Skeletal muscle satellite cell (primary cell): ENCODE data around the gene SLC44A5.
"Not testable (repeated sequence)": the region's sequence is repeated elsewhere in the genome, so short reads cannot be mapped to it uniquely, and the experiment has no call there.

Experiments used
- H3K27me3 ChIP-seq: 2 replicates; pipeline ENCODE4 v1.7.0; 2013; ENCODE audit warnings: low read length; ENCODE audit not compliant: control insufficient read depth, insufficient read depth
- H3K36me3 ChIP-seq: 2 replicates; pipeline ENCODE4 v1.7.0; 2013; ENCODE audit warnings: mild to moderate bottlenecking, control low read depth, low read length; ENCODE audit not compliant: insufficient read depth
- H3K4me1 ChIP-seq: 2 replicates; pipeline ENCODE4 v1.7.0; 2013; ENCODE audit warnings: low read length; ENCODE audit not compliant: control insufficient read depth, insufficient read depth
- H3K4me2 ChIP-seq: 2 replicates; pipeline ENCODE4 v1.7.0; 2013; ENCODE audit warnings: mild to moderate bottlenecking, low read length
- H3K4me3 ChIP-seq: 2 replicates; pipeline ENCODE4 v1.7.0; 2013; ENCODE audit warnings: low read length
- H3K9ac ChIP-seq: 2 replicates; pipeline ENCODE4 v1.7.0; 2013; ENCODE audit warnings: mild to moderate bottlenecking, low read depth, low read length, moderate library complexity
- H3K9me3 ChIP-seq: replicated peaks from 2 replicates; pipeline ENCODE4 v1.7.0; 2013; ENCODE audit warnings: mild to moderate bottlenecking, control low read depth, low read length

The SLC44A5 gene

DNA sequence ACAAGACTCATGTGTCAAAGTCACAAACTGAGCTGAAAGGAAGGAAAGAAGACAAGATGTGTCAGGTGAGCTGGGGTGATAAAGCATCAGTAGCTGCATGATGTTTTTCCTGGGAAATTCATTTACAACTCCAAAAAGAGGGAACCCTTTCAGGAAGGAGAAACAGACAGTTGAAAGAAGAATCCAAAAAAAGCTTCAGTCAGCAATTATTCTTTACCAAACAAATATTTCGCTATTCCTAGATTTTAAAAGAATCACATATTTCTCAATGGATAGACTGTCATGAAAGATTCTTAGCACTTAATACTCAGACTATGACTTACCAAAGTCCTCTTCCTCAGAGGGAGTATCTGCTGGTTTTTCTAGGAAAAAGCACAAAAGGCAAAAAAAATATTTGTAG, 214.7 kb downstream of the SLC44A5 start:
- Histone ChIP-seq H3K4me1 (no peaks in the 10 kb centered on the region), H3K4me3 (no peak overlapping the region), H3K9me3 (peaks cover 6% of the 10 kb centered on the region), H3K4me2 (no peak overlapping the region), H3K9ac (no peak overlapping the region), H3K36me3 (no peaks in the 10 kb centered on the region), H3K27me3 (no peaks in the 10 kb centered on the region)

DNA sequence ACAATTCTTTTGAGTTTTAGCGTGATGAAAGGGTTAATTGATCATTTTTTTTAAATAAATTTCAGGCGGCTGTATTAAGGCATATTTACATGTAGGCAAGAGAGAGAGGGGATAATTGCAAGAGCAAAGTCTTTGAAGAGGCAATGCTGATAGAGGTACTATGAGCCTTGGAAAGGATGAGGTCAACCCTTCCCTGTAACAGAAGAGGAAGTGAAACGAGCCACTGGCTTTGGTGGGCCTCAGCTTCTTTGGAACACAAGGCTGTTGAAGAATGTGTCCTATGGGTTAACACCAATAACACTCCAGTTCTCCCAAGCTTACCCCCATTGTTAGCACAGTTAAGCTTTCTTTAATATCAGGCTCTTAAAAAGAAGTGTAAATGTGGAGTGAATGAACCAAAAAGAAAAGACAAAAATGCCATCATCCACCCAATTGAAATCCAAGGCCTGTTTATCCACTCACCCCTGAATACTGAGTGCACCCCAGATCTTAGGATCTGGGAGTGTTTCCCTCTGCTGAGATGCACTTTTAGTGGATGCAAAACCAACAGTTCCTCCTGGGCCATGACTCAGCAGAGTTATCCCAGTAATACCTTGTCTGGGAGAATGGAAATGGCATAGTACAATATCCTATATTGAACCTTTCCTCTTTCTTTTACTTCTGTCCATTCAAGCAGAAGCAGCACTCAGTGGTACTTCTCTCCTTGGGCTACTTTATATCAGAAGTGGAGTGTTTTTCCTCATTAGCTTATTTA, 216.4 kb downstream of the SLC44A5 start:
- Histone ChIP-seq H3K4me1 (no peaks in the 10 kb centered on the region), H3K9ac (no peak overlapping the region), H3K9me3 (no peaks in the 10 kb centered on the region), H3K36me3 (no peaks in the 10 kb centered on the region), H3K4me3 (no peak overlapping the region), H3K27me3 (no peaks in the 10 kb centered on the region), H3K4me2 (no peak overlapping the region)

DNA sequence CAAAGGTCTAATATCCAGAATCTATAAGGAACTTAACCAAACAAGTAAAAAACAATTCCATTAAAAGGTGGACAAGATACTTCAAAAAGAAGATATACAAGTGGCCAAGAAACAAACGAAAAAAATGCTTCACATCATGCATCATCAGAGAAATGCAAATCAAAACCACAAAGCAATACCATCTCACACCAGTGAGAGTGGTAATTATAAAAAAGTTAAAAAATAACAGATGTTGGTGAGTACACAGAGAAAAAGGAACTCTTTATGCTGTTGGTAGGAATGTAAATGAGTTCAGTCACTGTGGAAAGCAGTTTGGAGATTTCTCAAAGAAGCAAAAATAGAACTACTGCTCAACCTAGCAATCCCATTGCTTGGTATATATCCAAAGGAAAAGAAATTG, 218.6 kb downstream of the SLC44A5 start:
- no peaks in the 10 kb centered on the region for H3K27me3 ChIP-seq
- H3K36me3 ChIP-seq: no peaks in the 10 kb centered on the region
- H3K9ac ChIP-seq: no peak overlapping the region
- no peak overlapping the region for H3K4me2 ChIP-seq
- H3K9me3 ChIP-seq: no peaks in the 10 kb centered on the region
- no peak overlapping the region for H3K4me3 ChIP-seq
- H3K4me1 ChIP-seq: no peaks in the 10 kb centered on the region

DNA sequence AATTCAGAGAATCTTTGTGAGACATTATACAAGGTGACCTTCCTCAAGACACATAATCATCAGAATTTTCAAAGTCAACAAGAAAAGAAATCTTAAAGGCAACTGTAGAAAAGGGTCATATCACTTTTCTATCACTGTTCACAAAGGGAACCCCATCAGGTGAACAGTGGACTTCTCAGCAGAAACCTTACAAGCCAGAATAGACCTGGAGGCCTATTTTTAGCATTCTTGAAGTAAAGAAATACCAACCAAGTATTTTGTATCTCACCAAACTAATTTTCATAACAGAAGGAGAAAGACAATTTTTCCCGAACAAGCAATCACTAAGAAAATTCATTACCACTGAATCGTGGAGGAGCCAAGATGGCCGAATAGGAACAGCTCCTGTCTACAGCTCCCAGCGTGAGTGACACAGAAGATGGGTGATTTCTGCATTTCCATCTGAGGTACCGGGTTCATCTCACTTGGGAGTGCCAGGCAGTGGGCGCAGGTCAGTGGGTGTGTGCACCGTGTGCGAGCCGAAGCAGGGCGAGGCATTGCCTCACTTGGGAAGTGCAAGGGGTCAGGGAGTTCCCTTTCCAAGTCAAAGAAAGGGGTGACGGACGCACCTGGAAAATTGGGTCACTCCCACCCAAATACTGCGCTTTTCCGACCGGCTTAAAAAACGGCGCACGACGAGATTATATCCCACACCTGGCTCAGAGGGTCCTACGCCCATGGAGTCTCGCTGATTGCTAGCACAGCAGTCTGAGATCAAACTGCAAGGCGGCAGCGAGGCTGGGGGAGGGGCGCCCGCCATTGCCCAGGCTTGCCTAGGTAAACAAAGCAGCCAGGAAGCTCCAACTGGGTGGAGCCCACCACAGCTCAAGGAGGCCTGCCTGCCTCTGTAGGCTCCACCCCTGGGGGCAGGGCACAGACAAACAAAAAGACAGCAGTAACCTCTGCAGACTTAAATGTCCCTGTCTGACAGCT, 235.2 kb downstream of the SLC44A5 start:
- not testable (repeated sequence) for H3K9ac ChIP-seq, H3K4me1 ChIP-seq, H3K4me3 ChIP-seq, H3K36me3 ChIP-seq, H3K4me2 ChIP-seq, H3K9me3 ChIP-seq, H3K27me3 ChIP-seq

DNA sequence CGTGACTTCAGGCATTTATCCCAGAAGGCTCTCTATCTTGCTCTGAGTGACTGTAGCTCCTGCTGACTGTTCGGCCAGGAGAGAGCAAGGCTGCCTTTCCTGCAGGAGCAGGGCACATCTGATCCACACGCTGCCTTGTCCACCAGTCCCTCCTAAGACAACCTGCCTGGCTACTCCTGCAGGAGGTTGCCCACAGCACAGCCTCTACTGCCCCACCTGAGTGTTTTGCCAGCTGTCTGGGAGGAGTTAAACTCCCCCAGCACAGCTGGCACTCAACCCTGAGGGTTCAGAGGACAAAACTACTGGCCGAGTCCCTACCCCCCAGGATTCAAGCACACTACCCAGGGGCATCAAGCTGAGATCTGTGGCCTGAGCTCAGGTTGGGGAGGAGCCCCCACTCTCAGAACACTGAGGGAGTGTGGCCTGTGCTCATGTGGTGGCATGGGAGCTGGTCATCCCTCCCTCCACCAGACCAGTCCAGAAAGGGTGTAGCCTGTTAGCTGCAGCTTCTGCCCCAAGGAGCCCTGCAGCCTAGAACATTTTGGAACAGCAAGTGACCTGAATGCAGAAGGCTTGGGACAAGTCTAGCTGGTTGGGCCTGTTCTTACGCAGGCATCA, 237.3 kb downstream of the SLC44A5 start:
- H3K4me2 ChIP-seq: no peak overlapping the region
- no peak overlapping the region for H3K9ac ChIP-seq
- no peaks in the 10 kb centered on the region for H3K4me1 ChIP-seq
- no peaks in the 10 kb centered on the region for H3K9me3 ChIP-seq
- H3K27me3 ChIP-seq: no peaks in the 10 kb centered on the region
- no peaks in the 10 kb centered on the region for H3K36me3 ChIP-seq
- no peak overlapping the region for H3K4me3 ChIP-seq

DNA sequence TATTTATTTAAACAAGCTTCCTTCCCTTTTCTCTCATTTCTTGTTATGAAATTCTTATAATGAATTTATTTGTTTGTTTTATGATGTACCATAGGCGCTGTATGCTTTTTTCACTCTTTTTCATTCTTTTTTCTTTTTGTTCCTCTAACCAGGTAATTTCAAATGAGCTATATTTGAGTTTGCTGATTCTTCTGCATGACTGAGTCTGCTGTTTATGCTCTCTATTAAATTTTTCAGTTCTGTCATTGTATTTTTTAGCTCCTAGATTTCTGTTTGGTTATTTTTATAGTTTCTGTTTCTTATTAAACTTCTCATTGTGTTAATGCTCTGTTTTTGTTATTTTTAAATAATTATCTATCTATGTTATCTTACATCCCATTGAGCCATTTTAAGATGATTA, 244.3 kb downstream of the SLC44A5 start:
- no peaks in the 10 kb centered on the region for H3K27me3 ChIP-seq
- no peak overlapping the region for H3K4me3 ChIP-seq
- H3K36me3 ChIP-seq: no peaks in the 10 kb centered on the region
- no peak overlapping the region for H3K9ac ChIP-seq
- H3K9me3 ChIP-seq: no peaks in the 10 kb centered on the region
- H3K4me2 ChIP-seq: no peak overlapping the region
- H3K4me1 ChIP-seq: no peaks in the 10 kb centered on the region

DNA sequence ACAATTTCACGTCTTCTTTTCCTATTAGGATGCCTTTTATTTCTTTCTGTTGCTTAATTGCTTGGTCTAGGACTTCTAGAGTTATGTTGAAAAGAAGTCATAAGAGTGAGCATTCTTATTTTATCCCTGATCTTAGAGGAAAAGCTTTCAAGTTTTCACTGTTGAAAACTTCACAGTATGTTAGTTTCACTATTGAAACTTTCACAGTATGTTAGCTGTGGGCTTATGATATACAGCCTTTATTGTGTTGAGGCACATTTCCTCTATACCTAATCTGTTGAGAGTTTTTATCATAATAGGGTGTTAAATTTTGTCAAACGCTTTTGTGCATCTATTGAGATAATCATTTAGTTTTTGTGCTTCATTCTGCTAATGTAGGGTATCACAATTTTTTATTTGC, 249.7 kb downstream of the SLC44A5 start:
- H3K27me3 ChIP-seq: no peaks in the 10 kb centered on the region

DNA sequence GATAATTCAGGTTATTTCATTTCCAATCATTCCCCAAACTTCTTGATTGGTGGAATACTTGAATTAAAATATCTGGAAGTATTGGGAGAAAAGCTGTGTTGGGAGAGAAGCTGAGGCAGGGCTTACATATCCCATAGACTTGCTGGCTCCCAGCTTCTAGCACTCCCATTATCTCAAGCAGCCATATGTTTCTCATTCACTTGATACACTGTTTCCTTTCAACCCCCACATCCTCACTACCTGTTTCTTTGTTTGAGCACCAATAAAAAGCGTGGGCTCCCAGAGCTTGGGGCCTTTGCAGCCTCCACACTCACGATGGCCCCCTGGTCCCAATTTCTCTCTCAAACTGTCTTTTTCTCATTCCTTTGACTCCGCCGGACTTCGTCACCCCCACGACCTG, 256.6 kb downstream of the SLC44A5 start:
- H3K9ac ChIP-seq, H3K4me2 ChIP-seq, H3K36me3 ChIP-seq, H3K4me1 ChIP-seq, H3K4me3 ChIP-seq, H3K27me3 ChIP-seq, H3K9me3 ChIP-seq: not testable (repeated sequence)

More for the DNA sequence above, 249.7 kb downstream of the SLC44A5 start:
- Histone ChIP-seq H3K4me1 (no peaks in the 10 kb centered on the region), H3K4me3 (no peak overlapping the region), H3K36me3 (no peaks in the 10 kb centered on the region), H3K9ac (no peak overlapping the region), H3K9me3 (no peaks in the 10 kb centered on the region), H3K4me2 (no peak overlapping the region)

DNA sequence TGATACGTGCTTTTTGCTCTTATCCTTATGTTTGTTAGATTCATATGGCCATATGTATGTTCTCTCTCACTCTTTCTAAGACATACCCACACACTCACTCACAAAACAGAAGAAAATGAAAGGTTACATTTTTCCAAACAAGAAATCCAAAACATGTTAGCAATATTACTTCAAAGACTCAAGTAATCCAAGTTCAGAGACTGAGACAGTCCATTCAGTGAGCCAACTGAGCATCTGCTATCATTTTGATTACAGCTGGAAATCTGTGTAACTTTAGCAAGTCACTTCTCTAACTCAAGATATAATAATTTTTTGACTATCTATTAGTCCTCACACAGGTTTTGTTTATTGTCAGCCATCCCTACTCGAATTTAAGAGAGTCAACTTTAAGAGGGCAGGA, 257.9 kb downstream of the SLC44A5 start:
- H3K4me3 ChIP-seq: no peak overlapping the region
- no peaks in the 10 kb centered on the region for H3K36me3 ChIP-seq
- no peaks in the 10 kb centered on the region for H3K4me1 ChIP-seq

DNA sequence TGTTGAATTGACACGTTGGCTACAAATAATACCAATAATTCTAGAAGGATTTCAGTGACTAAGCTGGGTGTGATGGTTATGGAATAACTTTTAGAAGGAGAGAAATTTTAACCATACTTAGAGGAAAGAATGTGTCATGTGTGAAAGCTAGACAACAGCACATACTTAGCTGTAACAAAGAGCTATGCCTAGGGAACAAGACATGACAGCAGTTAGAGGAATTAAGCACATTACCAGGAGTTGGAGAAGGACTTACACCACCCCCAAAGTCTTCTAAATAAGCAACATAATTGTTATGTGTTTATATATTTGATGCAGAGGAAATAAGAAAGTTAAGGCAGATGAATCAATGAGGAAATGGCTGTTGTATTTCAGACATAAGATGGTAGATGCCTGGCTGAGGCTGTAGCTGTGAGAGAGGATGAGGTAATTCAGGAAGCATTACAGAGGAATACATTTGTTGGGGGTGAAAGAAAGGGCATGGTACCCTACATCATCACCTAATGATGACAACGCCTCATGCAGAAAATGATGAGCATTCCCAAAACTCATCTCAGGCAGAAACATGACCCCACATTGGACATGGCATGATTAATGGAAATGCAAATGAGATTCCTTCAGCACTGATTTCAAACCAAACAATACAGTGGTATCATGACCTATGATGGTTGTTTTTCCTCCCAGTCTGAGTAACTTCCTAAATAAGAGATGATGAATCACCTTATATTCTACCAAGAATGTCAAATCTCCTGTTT, 265.2 kb downstream of the SLC44A5 start:
- Histone ChIP-seq H3K9ac (no peak overlapping the region), H3K4me2 (peak overlapping the region; percentile 29), H3K9me3 (no peaks in the 10 kb centered on the region), H3K4me1 (no peaks in the 10 kb centered on the region), H3K4me3 (no peak overlapping the region), H3K36me3 (no peaks in the 10 kb centered on the region), H3K27me3 (no peaks in the 10 kb centered on the region)

More for the DNA sequence above, 257.9 kb downstream of the SLC44A5 start:
- H3K27me3 ChIP-seq: no peaks in the 10 kb centered on the region
- H3K9me3 ChIP-seq: no peaks in the 10 kb centered on the region
- H3K9ac ChIP-seq: no peak overlapping the region
- H3K4me2 ChIP-seq: no peak overlapping the region

DNA sequence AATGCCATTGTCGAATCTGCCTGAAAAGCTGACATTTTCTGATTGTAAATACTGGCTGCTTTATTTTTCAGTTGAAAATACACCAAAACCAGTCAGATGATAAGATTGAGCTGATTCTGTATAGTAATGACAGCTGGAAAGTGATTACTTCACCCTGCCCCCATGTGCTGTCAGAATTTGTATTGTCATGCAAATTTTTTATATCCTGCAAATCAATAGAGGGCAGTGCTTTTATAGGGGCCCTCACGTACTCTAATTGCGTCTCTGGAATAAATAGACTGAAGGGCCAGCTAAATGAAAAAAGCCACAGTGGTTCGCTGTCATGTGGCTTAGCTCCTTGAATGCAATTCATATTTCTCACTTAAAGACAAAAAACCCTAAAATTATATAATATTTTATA, 268.1 kb downstream of the SLC44A5 start:
- no peaks in the 10 kb centered on the region for H3K27me3 ChIP-seq
- no peaks in the 10 kb centered on the region for H3K36me3 ChIP-seq
- no peak overlapping the region for H3K4me3 ChIP-seq
- no peaks in the 10 kb centered on the region for H3K9me3 ChIP-seq
- H3K4me1 ChIP-seq: no peaks in the 10 kb centered on the region
- H3K4me2 ChIP-seq: no peak overlapping the region
- H3K9ac ChIP-seq: no peak overlapping the region
